Measurements from ENCODE around the gene YTHDF1.
"Not testable (repeated sequence)": the region's sequence is repeated elsewhere in the genome, so short reads cannot be mapped to it uniquely, and the experiment has no call there.

YTHDF1 gene

DNA sequence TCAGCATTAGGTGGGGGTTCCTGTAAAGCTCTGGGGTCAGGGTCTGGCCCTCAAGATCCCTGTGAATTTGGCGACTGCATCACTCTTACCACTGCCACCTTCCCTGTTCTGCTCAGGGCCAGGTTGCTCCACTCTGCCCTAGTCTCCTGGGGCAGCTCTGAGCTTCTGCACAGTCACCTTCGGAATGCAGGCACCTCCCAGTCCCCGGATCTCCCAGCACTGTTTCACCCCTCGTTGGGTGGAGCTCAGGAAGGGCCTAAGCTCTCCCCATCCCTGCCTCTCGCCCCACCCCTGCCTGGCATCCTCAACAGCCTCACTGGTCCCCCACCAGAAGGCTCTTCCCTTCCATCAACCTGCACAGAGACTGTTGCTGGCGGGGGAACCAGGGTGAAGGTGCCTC lies 46.2 kb downstream of the YTHDF1 start:
- DNase-seq (ENCODE audit: low read depth) = no peak

DNA sequence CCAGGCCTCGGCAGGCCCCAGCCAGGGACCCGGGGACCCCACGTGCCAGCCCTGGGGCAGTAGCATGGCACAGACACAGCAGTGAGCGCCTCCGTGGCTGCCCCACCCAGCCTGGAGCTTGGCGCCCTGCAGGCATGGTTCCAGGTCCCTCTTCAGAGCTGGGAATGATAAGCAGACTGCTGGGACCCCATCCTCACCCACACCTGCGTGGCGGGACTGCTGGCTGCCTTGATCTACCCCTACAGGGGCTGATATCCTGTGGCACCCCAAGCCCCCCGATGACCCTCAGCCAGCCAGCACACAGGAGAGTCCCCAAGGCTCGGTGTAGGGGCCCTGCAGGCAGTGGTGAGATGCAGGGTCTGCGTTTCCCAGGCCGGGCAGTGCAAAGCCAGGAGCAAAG lies 47.1 kb downstream of the YTHDF1 start:
- DNase-seq (ENCODE audit: low read depth) = no peak

DNA sequence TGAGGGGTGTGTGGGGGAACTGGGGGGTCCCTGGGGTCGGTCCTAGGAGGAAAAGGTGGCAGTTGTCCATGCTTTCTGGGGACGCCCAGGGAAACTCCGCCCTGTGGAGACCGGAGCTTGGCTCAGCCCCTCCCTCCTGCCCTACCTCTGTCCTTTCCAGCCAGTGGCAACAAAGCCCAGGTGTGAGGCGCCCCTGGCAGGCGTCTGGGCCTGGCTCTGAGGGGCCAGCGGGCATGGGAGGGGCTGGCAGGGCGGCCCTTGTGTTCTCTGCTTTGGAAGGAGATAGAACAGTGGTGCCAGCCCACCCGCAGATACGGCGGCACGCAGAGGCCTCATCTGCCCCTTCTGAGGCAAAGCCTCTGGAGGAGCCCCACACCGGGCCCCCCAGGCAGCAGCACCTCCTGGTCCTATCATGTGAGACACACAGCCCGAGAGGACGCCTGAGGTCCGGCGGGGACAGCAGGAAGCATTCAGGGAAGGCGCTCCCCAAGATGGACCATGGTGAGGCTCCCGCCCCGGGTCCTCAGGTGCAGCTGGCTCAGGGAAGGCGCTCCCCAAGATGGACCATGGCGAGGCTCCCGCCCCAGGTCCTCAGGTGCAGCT lies 47.9 kb downstream of the YTHDF1 start:
- DNase-seq (ENCODE audit: low read depth) = no peak

DNA sequence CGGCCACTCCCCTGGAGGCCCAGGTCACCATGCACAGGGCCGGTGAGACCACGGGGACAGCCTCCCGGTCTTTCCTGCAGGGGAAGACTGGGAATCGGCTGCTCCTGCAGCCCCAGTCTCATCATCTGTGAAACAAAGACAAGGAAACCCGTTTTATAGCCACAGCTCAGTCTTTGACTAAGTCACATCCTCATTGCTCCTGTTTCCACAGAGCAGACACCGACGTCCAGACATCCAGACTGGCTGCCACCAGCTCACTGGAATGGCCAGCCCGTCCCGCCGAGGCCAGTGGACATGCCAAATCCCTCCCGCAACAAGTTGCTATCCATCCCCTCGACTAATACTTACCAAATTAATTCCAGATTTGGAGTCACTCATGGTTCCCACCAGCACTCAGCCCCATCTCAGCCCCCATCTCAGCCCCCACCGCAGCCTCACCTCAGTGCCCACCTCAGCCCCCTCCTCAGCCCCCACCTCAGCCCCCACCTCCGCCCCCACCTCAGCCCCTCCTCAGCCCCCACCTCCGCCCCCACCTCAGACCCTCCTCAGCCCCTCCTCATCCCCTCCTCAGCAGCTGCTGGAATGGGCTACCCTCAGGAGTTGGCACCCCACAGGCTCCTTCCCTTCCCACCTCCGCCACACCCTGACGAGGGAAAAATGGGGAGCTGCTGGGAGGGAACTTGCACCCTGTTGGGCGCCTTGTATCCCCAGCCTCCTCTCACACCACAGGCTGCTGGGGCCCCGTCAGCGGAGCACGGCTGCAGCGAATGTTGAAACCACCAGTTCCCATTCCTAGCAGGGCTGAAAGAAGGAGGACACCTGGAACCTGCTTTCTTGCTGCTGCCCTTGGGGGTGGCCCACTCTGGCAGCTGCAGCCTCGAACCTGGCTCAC lies 48.7 kb downstream of the YTHDF1 start:
- DNase-seq (ENCODE audit: low read depth) = no peak

DNA sequence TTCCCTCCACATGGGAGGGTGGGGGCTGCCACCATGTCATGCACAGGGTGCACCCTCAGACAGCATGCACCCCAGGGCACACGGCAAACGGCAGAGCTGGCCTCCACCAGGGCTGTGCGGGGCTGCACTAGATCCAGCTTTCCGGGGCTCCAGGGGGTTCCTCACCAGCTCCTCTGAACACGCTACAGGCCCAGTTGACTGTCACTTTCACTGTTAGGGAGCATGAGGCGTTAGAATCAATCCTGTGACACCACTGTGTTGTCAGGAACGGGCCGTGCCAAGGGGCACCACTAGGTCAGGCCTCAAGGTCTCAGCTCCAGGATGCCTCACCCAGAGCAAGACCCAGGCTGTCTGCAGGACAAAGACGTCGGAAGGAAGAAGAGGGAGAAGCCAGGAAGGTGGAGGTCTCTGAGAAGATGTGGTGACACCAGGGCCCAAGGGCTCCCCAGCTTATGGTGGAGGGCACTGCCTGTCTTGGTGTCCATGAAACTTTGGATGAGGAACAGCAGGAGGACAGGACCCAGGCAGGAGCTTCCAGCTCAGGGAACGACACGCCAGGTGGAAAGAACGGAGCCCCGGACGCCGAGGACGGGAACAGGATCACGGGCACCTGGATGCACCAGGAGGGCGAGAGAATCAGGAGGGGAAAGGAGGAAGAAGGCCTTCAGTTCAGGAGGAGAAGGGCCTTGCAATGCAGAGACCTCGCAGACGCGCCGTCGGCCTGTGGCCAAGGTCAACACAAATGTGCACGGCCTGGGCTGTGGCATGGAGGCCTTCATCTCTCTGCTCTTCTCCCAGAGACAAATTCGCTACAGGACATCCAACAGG lies 49.5 kb downstream of the YTHDF1 start:
- DNase-seq (ENCODE audit: low read depth) = no peak

DNA sequence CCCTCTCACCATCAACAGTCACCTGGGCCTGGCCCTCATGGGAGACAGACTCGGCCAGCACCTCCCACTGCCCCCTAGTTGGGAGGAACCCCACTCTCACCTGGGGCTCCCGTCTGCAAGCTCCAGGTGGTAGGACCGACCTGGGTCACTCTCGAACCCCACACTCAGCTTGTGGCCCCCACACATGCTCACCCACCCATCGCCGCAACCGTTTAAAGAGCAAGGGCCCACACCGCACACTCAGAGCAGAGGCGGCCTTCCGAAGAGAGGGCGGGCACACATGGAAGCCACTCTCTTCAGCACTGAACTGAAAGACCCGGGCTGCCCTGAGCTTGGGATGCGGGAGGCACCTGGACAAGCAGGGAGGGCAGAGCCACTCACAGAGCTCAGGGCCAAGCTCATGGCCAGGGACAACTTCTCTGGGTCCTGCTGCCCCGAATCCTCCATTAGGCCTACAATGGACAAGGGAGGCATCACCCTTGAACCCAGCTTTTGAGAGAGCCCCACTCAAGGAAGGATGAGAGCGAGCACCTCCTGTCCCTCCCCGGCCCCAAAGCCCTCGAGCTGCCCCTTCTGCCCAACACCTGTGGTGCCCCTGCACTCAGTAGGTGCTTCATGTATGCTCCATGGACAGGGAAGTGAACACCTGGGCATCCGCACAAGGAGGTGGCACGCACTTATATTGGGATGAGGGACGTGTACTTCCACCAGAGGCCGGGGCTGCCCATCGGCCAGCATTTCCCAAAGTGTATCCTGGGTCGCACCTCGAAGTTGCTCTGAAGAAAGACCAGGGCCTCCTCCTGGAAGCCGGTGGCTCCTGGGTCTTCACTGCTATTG lies 50.4 kb downstream of the YTHDF1 start:
- DNase-seq (ENCODE audit: low read depth) = no peak

DNA sequence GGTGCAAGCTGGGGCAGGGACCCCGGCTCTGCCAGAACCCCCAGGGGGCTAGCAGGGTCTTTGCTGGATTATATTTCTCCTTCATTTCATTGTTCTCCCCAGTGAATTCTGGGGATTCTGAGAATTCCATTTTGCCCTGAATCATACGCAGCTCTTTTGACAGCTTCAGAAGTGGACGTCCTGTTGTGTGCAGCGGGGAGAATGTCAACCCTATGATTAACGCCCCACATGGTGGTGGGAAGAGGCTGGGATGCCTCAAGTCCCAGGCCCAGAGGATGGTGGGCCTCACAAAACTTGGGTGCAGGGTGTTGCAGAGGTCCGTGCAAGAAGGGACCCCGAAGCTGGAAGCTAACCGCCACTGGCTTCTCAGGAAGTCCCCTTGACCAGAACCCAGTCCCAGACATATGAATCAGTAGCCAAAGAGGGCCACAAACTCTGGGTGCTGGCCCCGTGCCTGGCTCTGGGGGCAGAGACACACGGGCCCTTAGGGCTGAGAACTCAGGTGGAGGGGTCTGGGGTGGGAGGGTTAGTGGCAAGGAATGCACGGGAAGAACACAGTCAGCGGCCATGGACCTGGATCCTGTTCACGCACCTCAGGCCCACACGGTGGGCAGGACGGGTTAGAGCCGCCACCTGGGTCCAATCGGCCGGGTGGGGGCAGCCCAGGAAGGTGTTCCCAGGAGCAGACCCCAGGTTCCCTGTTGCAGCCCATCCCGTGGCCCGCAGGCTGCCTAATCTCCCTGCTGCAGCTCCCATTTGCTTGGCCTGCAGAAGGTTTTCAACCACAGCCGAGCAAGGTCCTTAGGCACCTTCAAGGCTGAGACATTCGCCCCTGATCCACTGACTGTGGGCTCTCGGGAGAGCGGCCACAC lies 51.2 kb downstream of the YTHDF1 start:
- no peak for DNase-seq (ENCODE audit: low read depth)

DNA sequence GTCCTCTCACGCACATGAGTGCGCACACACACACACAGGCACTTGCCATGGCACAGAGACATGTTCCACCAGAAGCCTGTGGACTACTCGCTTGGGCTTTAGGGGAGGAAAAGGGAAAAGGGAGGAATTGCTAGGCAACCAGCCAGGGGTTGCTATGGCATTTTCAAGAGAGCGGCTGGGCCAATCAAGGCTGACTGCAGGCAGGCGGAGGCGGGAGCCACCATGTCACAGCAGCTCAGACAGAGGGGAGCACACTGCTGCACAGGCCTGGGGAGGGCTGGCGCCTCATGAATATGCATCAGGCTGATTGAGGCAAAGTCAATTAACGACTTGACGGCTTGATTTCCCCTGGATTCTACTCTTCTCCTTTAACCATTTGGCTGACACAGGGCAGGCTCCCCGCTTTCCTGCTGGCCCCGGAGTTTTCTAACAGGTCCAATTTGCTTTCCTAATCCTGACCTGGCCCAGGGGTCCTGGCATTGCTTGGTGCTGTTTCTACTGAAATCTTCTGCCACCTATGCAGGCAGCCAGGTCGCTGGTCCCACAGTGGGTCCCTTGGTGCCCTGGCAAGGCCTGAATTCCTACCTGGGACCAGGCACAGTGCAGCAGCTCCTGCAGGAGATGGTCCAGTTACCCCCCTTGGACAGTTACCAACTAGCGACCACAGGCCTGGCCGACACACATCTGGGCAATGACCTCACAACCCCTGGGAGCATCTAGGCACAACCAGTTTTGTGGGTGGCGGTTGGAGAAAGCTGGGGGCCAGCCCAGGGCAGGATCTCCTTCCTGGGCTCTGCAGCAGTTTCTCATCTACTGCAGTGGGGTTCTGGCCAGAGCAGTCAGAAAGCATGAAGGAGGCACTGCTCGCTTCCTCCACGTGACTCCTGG lies 52.1 kb downstream of the YTHDF1 start:
- no peak for DNase-seq (ENCODE audit: low read depth)

DNA sequence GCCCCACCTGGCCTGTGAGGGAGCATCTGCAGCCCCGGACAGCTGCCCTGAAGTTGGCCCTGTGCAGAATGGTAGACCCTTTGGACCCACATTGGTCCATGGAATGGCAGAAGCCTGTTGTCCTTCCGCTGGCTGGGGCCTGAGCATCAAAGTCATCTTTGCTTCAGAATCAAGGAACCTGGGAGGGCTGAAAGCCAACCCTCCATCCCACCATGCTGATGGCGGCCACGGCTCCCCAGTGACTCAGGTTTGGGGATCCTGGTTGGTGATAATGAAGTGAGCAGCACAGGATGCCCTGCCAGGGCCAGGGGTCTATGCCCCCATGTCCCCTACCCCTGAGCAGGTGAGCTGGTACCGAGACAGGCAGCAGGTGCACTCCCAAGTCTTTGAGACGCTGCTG lies 52.8 kb downstream of the YTHDF1 start:
- no peak for DNase-seq (ENCODE audit: low read depth)

DNA sequence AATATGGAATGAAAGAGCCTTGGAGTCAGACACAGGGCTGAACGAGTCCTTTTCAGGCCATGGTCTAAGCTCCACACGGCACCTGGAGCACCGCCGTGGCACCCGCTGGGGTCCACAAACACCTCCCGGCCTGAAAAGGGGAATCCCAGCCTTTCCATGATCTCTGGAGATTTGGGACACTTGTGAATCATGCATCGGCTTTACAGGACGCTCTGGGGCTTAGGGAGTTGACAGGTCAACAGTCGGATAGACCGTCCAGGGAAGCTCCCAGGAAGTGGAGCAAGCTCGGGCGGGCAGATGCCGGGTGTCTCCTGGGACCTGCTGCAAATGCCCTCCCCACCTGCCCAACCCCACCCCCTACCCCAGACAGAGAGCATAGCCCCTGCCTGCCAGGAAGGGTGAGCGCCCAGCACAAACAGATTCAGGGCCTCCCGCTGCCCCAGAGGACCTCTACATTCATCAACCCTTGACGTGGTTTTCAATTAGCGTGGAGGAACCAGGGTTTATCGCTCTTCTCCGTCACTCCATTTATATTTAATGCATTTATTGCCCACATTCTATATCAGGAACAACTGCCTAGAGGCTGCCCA lies 53.6 kb downstream of the YTHDF1 start:
- DNase-seq (ENCODE audit: low read depth) = no peak

DNA sequence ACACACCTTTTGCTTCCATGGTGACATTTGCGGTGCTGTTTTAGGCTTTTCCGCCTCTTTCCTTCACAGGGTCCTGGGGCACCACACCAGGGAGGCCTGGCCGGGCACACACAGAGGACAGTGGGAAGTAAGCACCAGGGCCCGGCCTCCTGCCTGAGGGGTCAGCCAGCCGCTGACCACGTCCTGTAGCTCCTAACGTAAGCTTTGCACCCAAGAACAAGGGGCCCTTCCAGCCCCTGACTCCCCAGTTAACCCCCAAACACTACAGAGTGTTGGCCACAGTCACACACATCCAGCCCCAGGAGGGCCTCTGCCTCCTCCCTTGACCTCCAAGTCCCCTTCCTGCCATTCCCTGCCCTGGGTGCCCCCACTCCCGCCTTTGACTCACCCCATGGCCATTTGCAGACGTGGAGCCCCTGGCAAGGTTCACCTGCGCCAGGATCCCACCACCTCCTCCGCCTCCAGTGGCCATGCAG lies 54.7 kb downstream of the YTHDF1 start:
- no peak for DNase-seq (ENCODE audit: low read depth)

DNA sequence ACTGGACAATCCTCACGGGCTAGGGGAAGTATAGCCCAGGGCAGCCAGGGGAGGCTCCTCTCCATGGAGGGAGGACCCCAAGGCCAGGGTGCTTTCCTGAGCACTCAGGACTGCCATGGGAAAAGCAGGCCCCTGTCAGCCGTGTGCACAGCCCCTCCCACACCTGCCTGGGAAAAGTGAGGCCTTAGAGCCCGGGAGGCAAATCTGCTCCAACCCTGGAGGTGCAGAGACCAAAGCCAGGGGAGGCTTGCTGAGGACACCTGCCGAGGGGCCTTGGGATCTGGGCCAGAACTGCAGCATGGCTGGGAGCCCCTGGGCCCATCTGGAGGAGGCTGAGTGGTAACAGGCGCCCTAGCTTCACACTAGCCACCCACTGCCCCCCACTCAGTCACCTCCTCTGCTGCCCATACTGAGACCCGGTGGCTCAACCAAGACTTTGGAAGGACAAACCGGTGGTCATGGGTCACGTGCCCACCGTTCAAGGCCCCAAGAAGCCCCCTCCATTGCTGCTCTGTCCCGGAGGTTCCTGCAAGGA lies 55.2 kb downstream of the YTHDF1 start:
- no peak for DNase-seq (ENCODE audit: low read depth)

DNA sequence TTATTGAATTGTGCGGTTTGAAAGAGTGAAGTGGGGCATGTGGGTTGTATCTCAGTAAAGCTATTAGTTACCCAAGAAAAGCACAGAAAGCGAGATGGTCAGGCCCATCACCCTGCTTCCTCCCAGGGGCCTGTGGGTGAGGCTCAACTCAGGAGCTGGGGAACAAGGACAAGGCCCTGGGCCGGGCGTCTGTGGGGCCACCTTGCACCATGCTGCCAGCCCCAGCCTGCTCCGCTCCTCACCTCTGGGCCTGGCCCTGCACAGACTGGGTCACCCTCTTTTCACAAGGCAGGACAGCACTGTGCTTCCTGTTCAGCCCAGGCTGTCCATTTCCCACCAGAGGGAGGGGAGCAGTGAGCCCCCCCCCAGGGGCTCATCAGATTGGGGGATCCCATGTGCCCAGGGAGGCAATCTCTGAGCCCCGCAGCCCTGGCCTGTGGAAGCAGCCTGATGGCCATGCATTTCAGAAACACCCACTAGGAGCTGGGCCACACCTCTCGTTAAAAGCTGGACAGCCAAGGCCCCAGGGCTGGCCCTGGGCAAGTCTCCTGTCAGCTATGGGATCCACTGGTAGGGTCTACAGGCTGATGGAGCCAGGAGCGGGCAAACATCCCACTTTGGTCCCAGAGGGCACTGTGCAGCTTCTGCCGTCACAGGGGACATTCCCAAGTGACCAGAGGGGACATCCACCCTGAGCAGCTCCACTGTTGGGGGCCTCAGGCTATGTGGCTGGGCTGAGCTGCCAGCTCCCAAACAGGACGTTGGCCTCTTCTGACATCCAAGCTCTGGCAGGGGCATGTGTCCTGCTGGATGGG lies 55.9 kb downstream of the YTHDF1 start:
- no peak for DNase-seq (ENCODE audit: low read depth)

DNA sequence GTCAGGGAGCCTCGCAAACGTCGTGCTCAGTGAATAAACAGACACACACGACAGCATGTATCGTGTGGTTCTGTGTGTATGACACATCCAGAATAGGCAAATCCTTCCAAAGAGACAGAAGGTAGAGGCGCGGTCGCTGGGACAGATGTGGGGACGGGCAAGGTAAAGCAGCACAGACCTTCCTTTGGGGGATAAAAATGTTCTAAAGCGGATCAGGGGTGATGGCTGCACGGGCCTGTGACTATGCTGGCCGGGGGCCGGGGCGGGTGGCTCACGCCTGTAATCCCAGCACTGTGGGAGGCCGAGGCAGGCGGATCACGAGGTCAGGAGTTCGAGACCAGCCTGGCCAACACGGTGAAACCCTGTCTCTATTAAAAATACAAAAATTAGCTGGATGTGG lies 56.7 kb downstream of the YTHDF1 start:
- DNase-seq (ENCODE audit: low read depth) = not testable (repeated sequence)

DNA sequence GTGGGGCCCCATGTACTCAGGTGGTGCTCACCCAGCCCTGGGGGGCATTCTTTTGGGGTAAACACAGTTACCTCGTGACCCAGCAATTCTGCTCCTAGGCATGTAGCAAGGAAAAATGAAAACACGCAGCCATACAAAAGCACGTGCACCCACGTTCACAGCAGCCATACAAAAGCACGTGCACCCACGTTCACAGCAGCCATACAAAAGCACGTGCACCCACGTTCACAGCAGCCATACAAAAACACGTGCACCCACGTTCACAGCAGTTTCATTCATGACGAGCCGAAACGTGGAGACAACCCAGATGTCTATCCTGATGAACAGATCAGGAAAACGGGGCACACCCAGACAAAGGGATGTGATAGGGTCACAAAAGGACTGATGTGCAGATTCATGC lies 57.1 kb downstream of the YTHDF1 start:
- DNase-seq (ENCODE audit: low read depth) = no peak

DNA sequence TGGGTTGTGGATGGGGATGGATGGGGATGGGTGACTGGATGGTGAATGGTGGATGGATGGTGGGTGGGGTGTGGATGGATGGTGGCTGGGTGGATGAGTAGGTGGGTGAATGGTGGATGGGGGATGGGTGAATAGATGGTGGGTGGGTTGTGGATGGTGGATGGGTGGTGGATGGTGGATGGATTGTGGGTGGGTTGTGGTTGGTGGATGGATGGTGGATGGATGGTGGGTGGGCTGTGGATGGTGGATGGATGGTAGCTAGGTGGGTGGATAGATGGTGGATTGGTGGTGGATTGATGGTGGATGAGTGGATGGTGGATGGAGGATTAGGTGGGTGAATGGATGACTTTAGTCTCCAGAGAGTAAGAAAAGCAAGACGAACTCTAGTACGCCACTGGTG lies 57.6 kb downstream of the YTHDF1 start:
- no peak for DNase-seq (ENCODE audit: low read depth)

DNA sequence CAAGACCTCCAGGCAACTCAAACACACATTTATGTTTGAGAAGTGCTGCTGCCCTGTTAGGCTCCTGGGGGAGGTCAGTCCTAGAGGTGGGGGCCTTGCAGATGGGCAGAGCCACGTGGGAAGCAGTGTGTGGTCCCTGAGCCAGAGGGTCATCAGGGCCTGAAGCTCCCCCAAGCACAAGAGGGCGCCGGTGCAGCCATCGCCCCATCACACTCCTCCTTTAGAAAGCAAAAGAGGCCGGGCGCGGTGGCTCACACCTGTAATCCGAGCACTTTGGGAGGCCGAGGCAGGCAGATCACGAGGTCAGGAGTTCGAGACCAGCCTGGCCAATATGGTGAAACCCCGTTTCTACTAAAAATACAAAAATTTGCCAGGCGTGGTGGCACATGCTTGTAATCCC lies 58.5 kb downstream of the YTHDF1 start:
- not testable (repeated sequence) for DNase-seq (ENCODE audit: low read depth)

DNA sequence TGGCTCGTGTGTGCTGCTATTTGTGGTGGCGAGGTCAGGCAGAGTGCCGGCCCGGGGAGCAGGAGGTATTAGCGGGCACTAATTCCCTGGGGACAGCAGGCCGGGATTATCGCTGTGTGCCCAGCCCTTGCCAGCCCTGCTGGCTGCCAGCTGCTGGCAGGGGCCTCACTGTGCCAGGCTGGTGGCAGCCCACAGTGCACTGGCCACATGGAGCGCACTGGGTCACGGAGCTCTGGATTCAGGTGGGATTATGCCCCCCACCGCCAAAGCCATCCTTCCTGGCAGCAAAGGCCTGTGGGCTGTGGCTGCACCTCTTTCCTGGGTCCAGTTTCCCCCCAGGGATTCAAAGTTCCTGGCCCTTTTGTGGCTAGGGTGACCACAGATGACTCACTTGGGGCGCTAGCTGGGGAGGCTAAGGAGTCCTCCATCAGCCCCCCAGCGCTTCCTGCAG lies 59.7 kb downstream of the YTHDF1 start:
- DNase-seq (ENCODE audit: low read depth) = no peak

Data from stimulated activated CD8-positive, alpha-beta memory T cell treated with anti-CD3 and anti-CD28 coated beads, Interleukin-7, amount 100 ng/mL, for 24 hours (primary cell).